Naive thymus-derived CD8-positive, alpha-beta T cell (primary cell): ENCODE results near the gene PYGO1. TPM values are rescaled to one million over a fixed set of nuclear protein-coding genes. Genes with fewer than 3 reads are reported as not detected.
"Not testable (repeated sequence)": the region's sequence is repeated elsewhere in the genome, so short reads cannot be mapped to it uniquely, and the experiment has no call there.

ENCODE experiments used
- ATAC-seq, 2 donors: fragments of 150-1000 bp; cut with Tn5 transposase in 1 of 2; sonication (Bioruptor Pico), chemical (Tn5 transposase) in 1 of 2; 1 replicate in 1 of 2; 2 replicates in 1 of 2; pipeline ENCODE4 v1.10.0; 2021; ENCODE audit warnings: mild to moderate bottlenecking in 2 of 2, moderate library complexity in 2 of 2
- POLR2A ChIA-PET: fragments of 350-600 bp; sonication (Branson Sonifier 250); formaldehyde crosslinking; loops from one replicate; lab custom pipeline; 2021; ENCODE audit warnings: antibody characterized with exemption; lab: Charles Lee
- DNase-seq, 10 donors: peaks; one replicate each; pipeline versions ENCODE4 v3.0.0 to v3.0.0-alpha.2; 2020 to 2022
- H3K27ac Mint-ChIP-seq, 10 donors: one replicate each; pipeline ENCODE4 v1.8.0; 2020 to 2022; ENCODE audit warnings: mild to moderate bottlenecking in 10 of 10, mixed read lengths in 10 of 10, moderate library complexity in 4 of 10, inconsistent platforms in 1 of 10
- H3K27me3 Mint-ChIP-seq, 5 donors: one replicate each; pipeline ENCODE4 v1.8.0; 2021 to 2022; ENCODE audit warnings: mixed read lengths in 5 of 5
- H3K36me3 Mint-ChIP-seq, 3 donors: one replicate each; pipeline ENCODE4 v1.8.0; 2020 to 2022; ENCODE audit warnings: mixed read lengths in 3 of 3, mild to moderate bottlenecking in 2 of 3, inconsistent platforms in 1 of 3
- H3K4me1 Mint-ChIP-seq, 4 donors: one replicate each; pipeline ENCODE4 v1.8.0; 2021 to 2022; ENCODE audit warnings: mixed read lengths in 4 of 4
- H3K4me3 Mint-ChIP-seq, 10 donors: one replicate each; pipeline ENCODE4 v1.8.0; 2020 to 2022; ENCODE audit warnings: mild to moderate bottlenecking in 10 of 10, mixed read lengths in 10 of 10, moderate library complexity in 6 of 10, inconsistent platforms in 1 of 10
- H3K9me3 Mint-ChIP-seq, 9 donors: one replicate each; pipeline ENCODE4 v1.8.0; 2020 to 2022; ENCODE audit warnings: mixed read lengths in 9 of 9, mild to moderate bottlenecking in 3 of 9, inconsistent platforms in 1 of 9, moderate library complexity in 1 of 9
- polyA plus RNA-seq, 3 donors: library from polyadenylated mRNA; unstranded; fragments of 300-500 nt; fragmentation: Illumina TruSeq; gene quantifications; one replicate each; pipeline ENCODE4 v1.2.3, GENCODE V29; 2021
- total RNA-seq, 8 experiments: library from RNA in 2 of 8; stranded (reverse) in 2 of 8; gene quantifications; one replicate each; pipeline ENCODE4 v1.2.3 and lab custom pipeline; 2021 to 2026

Gene PYGO1
- total and polyA plus RNA-seq, 5 experiments from 2014 or later = not detected

DNA sequence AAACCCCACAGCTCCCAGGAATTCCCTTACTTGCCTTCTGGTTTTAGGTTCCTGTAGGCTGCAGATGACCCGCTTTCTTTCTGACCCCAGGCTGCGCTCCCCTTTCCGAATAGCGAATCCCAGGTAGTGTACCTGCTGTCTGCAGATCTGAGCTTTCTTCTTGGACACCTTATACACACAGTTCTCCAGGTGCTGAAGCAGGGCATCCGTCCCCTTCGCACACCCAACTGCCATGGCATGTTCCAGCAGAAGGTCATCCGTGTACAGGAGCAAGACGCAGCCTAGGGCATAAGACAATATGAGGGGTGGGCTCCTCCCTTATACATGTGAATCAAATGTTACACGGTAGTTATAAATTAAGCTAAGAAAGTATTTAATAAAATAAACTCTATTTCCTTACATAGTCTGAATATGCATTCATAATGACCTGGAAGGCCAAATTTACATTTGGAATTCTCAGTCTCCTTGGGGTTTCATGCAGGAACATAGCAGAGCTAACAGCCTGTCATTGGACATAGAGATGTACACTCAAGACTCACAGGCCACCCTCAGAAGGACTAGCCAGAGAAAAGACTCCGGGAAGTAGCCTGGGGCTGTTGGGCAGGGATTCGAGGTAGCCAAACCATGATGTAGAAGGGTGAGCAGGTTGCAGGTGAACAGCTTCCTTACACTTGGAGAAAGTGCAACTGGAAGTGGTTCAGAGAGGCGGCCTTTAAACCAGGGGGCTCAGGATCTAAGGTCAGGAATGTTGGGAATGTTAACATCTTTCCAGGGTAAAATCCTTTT is 72.0 kb downstream of the PYGO1 start:
- peaks cover 0 to 9% (median 3%) of the 10 kb centered on the region in 5 donors for H3K27me3 Mint-ChIP-seq
- peaks cover 0 to 4% (median 0%) of the 10 kb centered on the region in 9 donors for H3K9me3 Mint-ChIP-seq
- H3K4me1 Mint-ChIP-seq = no peaks in the 10 kb centered on the region
- H3K36me3 Mint-ChIP-seq = no peaks in the 10 kb centered on the region
- no peak overlapping the region for H3K27ac Mint-ChIP-seq
- H3K4me3 Mint-ChIP-seq = no peak overlapping the region
- POLR2A ChIA-PET = no interaction called here
- DNase-seq (no peak), ATAC-seq (no peak)

DNA sequence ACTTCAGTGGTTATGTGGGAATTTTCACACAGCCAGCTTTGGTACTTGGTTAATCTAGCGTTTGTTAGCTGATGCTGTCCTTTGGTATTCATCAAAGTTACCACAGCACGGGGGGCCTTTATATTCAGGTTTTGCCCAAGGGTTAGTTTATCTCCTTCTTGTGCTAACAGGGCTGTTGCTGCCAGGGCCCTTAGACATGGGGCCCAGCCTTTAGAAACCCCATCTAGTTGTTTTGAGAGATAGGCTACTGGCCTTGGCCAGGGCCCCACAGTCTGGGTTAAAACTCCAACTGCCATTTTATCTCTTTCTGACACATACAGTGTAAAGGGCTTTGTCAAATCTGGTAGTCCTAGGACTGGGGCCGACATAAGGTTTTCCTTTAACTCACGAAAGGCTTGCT is 72.7 kb downstream of the PYGO1 start:
- POLR2A ChIA-PET = no interaction called here
- no peak overlapping the region for H3K27ac Mint-ChIP-seq
- no peak overlapping the region for H3K4me3 Mint-ChIP-seq
- H3K4me1 Mint-ChIP-seq = no peaks in the 10 kb centered on the region
- H3K27me3 Mint-ChIP-seq = peaks cover 0 to 9% (median 3%) of the 10 kb centered on the region in 5 donors
- no peak for ATAC-seq
- no peaks in the 10 kb centered on the region for H3K36me3 Mint-ChIP-seq
- no peaks in the 10 kb centered on the region for H3K9me3 Mint-ChIP-seq
- DNase-seq = no peak

DNA sequence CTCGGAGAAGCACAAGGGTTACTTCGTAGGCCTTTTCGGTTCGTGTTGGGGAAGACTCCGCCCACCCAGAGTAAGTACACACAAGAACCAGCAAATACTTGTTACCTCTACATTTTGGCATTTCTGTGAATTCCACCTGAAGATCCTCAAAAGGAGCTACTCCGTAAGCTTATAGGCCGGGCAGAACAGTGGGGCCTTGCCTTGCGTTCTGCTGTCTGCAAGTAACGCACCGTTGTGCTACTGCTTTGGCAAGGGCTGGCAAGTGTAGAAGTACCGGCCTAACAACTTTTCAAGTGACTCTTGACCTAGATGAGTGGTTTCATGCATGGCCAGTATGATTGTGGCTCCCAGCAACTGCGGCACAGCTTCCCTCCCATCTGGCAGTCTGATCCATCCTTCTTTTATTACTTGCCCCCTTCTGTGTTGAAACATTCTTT is 73.7 kb downstream of the PYGO1 start:
- no peak overlapping the region for H3K4me3 Mint-ChIP-seq
- ATAC-seq = no peak
- no peak for DNase-seq
- H3K36me3 Mint-ChIP-seq = no peaks in the 10 kb centered on the region
- H3K4me1 Mint-ChIP-seq = no peaks in the 10 kb centered on the region
- POLR2A ChIA-PET = interaction anchor here (0.6 to 1.5 kb wide), 2 partner anchors 16 to 65 kb away, joined by 3 to 4 read pairs; no protein-coding TSS in a partner anchor
- peaks cover 0 to 9% (median 3%) of the 10 kb centered on the region in 5 donors for H3K27me3 Mint-ChIP-seq
- H3K27ac Mint-ChIP-seq = no peak overlapping the region
- no peaks in the 10 kb centered on the region for H3K9me3 Mint-ChIP-seq

DNA sequence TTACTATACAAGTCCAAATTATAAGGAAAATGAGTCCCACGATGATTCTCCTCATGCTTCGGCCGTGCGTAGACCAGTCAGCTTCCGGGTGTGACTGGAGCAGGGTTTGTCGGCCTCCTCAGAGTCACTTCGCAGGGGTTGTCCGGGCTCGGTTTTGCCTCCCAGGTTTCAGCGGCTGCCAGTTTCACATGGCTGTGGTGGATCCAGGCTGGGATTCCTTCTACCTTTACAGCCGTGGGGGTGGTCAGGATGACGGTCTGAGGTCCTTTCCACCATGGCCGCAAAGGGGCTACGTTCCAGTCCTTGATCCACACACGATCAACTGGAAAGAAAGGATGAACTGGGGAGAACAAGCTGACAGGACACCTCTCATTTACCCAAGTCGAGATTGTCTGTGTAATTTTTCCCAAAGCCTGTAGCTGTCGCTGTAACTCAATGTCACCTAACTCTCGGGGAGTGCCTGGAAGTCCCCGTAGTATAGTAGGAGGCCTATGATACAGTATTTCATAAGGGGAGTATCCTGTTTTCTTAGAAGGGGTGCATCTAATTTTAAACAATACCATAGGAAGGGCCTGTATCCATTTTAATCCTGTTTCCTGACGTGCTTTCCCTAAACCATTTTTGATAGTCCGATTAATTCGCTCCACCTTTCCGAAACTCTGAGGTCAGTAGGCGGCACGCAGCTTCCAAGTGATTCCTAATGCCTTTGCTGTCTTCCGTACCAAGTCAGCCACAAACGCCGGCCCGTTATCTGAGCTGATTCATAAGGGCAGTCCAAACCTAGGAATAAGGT is 74.3 kb downstream of the PYGO1 start:
- not testable (repeated sequence) for H3K4me1 Mint-ChIP-seq, H3K27me3 Mint-ChIP-seq, H3K9me3 Mint-ChIP-seq, ATAC-seq, H3K27ac Mint-ChIP-seq, H3K4me3 Mint-ChIP-seq, H3K36me3 Mint-ChIP-seq, DNase-seq
- POLR2A ChIA-PET = interaction anchor here (0.6 to 1.5 kb wide), 2 partner anchors 16 to 64 kb away, joined by 3 to 4 read pairs; no protein-coding TSS in a partner anchor

DNA sequence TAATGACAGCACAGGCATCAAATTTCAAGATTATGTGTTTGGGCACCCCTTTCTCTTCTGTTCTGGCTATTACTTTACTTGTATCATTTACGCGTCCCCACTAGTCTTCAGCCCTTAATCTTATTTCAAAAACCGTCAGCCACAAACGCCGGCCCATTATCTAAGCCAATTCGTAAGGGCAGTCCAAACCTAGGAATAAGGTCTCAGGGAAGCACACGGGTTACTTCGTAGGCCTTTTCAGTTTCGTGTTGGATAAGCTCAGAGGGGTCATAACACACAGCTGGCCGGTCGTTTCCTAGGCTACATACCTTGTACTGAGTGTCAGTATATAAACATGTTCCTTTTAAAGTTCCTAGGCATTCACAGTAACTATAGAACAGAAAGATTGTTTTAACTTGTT is 75.0 kb downstream of the PYGO1 start:
- no peaks in the 10 kb centered on the region for H3K36me3 Mint-ChIP-seq
- H3K27me3 Mint-ChIP-seq = peaks cover 0 to 6% (median 3%) of the 10 kb centered on the region in 5 donors
- H3K9me3 Mint-ChIP-seq = no peaks in the 10 kb centered on the region
- no peak overlapping the region for H3K27ac Mint-ChIP-seq
- H3K4me1 Mint-ChIP-seq = no peaks in the 10 kb centered on the region
- POLR2A ChIA-PET = interaction anchor here (1.5 kb wide), 1 partner anchor 15 kb away, joined by 3 read pairs; no protein-coding TSS in a partner anchor
- no peak overlapping the region for H3K4me3 Mint-ChIP-seq
- ATAC-seq (no peak), DNase-seq (no peak)

DNA sequence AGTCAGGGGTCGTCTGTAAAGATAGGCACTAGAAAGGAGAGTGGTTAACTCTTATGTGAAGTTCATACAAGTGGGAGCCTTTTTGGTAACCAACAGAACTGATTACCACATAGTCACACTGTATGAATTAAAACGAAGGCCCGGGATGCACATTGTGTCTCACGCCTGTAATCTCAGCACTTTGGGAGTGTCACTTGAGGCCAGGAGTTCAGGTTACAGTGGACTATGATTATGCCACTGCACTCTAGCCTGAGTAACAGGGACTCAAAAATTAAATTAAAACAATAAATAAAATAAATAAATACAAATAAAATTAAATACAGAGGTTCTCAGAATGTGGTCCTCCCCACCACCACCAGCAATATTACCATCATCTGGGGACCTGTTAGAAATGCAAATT is 80.6 kb downstream of the PYGO1 start:
- H3K36me3 Mint-ChIP-seq = no peaks in the 10 kb centered on the region
- H3K27ac Mint-ChIP-seq = no peak overlapping the region
- H3K9me3 Mint-ChIP-seq = peaks cover 0 to 10% (median 0%) of the 10 kb centered on the region in 9 donors
- H3K4me1 Mint-ChIP-seq = no peaks in the 10 kb centered on the region
- DNase-seq (no peak), ATAC-seq (no peak)
- POLR2A ChIA-PET = no interaction called here
- H3K27me3 Mint-ChIP-seq = peaks cover 5 to 22% (median 9%) of the 10 kb centered on the region in 5 donors
- no peak overlapping the region for H3K4me3 Mint-ChIP-seq

DNA sequence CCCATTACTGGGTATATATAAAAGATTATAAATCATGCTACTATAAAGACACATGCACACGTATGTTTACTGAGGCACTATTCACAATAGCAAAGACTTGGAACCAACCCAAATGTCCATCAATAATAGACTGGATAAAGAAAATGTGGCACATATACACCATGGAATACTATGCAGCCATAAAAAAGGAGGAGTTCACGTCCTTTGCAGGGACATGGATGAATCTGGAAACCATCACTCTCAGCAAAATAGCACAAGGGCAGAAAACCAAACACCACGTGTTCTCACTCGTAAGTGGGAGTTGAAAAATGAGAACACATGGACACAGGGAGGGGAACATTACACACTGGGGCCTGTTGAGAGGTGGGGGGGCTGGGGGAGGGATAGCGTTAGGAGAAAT is 82.7 kb downstream of the PYGO1 start:
- peaks cover 7 to 29% (median 12%) of the 10 kb centered on the region in 5 donors for H3K27me3 Mint-ChIP-seq
- H3K36me3 Mint-ChIP-seq, H3K4me1 Mint-ChIP-seq, H3K4me3 Mint-ChIP-seq, H3K27ac Mint-ChIP-seq, ATAC-seq, POLR2A ChIA-PET, DNase-seq: not testable (repeated sequence)
- H3K9me3 Mint-ChIP-seq = peaks cover 0 to 10% (median 0%) of the 10 kb centered on the region in 9 donors

DNA sequence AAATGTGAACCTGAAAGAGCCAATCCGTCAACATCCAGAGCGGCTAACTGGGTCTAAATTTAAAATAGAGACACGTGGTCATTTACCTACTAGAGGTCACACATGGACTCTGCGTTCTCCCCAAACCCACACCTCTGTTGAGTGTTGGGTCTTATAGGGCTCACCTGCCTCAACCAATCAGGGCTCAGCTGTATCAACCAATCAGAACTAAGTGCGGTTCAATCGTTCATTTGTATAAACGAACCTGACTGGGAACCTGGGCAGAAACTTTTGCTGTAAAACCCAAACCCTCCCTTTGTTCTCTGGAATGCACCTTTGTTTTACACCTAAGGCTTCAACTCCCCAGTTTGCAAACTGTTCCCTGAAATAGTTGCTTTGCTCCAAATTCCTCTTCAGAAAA is 89.0 kb downstream of the PYGO1 start:
- Mint-ChIP-seq H3K36me3 (no peaks in the 10 kb centered on the region), H3K4me3 (peak overlapping the region in 9 of 10 donors; percentile 85 to 94 (median 89)), H3K9me3 (peaks cover 0 to 6% (median 0%) of the 10 kb centered on the region in 9 donors), H3K27ac (peak overlapping the region in 5 of 10 donors; percentile 51 to 97 (median 89)), H3K4me1 (peaks cover 0 to 21% (median 8%) of the 10 kb centered on the region in 4 donors), H3K27me3 (peaks cover 7 to 23% (median 11%) of the 10 kb centered on the region in 5 donors)
- POLR2A ChIA-PET = no interaction called here
- DNase-seq = no peak
- no peak for ATAC-seq

DNA sequence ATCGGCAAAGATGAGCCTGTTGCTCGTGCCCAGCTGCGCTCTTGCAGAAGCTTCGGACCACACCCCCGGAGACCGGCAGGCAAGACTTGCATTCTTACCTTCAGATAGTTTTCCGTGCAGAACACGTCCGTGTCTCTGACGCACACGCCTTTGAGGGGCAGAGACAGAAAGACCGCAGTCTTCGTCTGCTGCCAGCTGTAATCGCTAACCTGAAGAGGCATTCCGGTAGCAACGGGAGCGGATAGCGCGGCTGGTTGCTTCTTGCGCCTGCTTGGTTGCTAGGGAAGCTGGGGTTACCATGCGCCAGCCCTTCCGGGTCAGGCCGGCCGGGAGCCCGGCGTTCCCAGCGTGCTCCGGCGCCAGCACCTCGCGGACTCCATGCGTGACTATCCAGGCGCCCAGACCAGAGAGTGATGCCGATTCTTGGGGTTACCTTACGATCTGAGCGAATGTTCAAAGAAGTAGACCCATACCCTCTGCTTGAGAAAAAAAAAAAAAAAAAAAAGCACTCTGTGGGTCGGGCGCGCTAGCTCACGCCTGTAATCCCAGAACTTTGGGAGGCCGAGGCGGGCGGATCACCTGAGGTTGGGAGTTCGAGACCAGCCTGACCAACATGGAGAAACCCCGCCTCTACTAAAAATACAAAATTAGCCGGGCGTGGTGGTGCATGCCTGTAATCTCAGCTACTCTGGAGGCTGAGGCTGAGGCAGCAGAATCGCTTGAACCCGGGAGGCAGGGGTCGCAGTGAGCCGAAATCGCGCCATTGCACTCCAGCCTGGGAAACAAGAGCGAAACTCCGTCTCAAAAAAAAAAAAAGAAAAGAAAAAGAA is 89.8 kb downstream of the PYGO1 start:
- peak; percentile 51 to 90 (median 72) for DNase-seq
- POLR2A ChIA-PET = interaction anchor here (0.5 to 1.3 kb wide), 3 partner anchors 16 to 705 kb away, joined by 3 to 4 read pairs (median 3); no protein-coding TSS in a partner anchor
- Mint-ChIP-seq H3K4me3 (peak overlapping the region; percentile 85 to 94 (median 89)), H3K27me3 (peaks cover 7 to 15% (median 9%) of the 10 kb centered on the region in 5 donors), H3K27ac (peak overlapping the region; percentile 80 to 97 (median 93)), H3K4me1 (peaks cover 0 to 22% (median 8%) of the 10 kb centered on the region in 4 donors)
- H3K36me3 Mint-ChIP-seq, H3K9me3 Mint-ChIP-seq: not testable (repeated sequence)
- ATAC-seq = peak; percentile 91 to 94

DNA sequence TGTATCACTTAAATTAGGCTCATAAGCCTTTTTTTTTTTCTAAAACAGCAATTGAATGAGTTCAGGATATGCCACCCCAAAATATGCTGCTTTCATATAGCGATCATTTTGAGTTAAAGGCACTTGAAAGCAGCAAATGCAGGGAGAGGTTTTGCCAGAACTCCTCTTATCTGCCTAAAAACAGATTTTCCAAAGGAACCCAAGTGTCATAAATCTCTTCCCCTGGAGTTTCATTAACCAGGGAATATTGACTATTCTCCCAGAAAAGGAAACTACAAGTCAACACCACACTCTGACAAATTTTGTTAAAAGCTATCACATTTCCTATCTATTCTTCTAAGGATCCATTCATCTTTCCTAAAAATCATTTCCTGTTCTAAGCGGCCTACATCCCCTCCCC is 91.4 kb downstream of the PYGO1 start:
- no peak for DNase-seq
- H3K27ac Mint-ChIP-seq = peak overlapping the region in 7 of 10 donors; percentile 14 to 94 (median 41)
- POLR2A ChIA-PET = no interaction called here
- peaks cover 0 to 23% (median 8%) of the 10 kb centered on the region in 4 donors for H3K4me1 Mint-ChIP-seq
- no peaks in the 10 kb centered on the region for H3K36me3 Mint-ChIP-seq
- peak overlapping the region in 6 of 10 donors; percentile 12 to 45 (median 31) for H3K4me3 Mint-ChIP-seq
- H3K27me3 Mint-ChIP-seq = no peaks in the 10 kb centered on the region
- no peak for ATAC-seq
- H3K9me3 Mint-ChIP-seq = no peaks in the 10 kb centered on the region

DNA sequence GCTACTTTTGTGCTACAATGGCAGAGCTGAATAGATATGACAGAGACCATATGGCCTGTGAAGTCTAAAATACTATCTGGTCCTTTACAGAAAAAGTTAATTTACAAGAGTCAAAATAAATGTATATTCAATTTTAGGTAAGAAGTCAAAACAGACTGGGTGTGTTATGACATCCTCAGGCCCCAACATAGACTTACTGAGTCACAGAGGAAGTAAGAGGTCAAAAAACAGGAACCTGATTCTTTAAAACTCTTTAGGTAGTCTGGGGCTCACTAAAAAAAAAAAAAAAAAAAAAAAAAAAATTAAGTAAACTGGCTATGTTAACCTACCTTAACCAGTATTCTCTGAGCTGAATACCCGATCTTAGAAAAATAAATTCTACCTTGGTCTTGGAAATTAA is 93.2 kb downstream of the PYGO1 start:
- ATAC-seq (peak in 1 of 2 donors; percentile 41), DNase-seq (no peak)
- Mint-ChIP-seq H3K36me3 (no peaks in the 10 kb centered on the region), H3K4me3 (peak overlapping the region in 3 of 10 donors; percentile 21 to 57 (median 31)), H3K4me1 (peaks cover 0 to 23% (median 8%) of the 10 kb centered on the region in 4 donors), H3K27me3 (no peaks in the 10 kb centered on the region), H3K9me3 (no peaks in the 10 kb centered on the region), H3K27ac (peak overlapping the region in 4 of 10 donors; percentile 70 to 91 (median 82))
- POLR2A ChIA-PET = interaction anchor here (0.7 kb wide), 1 partner anchor 280 kb away, joined by 6 read pairs; no protein-coding TSS in a partner anchor
